H1 (cell line): ENCODE measurements around the gene JAG2. TPM values are rescaled to one million over a fixed set of nuclear protein-coding genes. Genes with fewer than 3 reads are reported as not detected.

Experiments
- CTCF ChIA-PET: fragments of 300-600 bp; sonication (Branson Sonifier 250); formaldehyde crosslinking; loops from one replicate; lab custom pipeline; 2021; ENCODE audit not compliant: partially characterized antibody; lab: Charles Lee
- POLR2A ChIA-PET: fragments of 300-600 bp; sonication (Branson Sonifier 250); formaldehyde crosslinking; loops from one replicate; lab custom pipeline; 2021; ENCODE audit warnings: inconsistent platforms; ENCODE audit not compliant: partially characterized antibody; lab: Charles Lee
- DNase-seq, 2 experiments: peaks; one replicate each; pipeline versions ENCODE4 v3.0.0 to v3.0.0-alpha.2; 2010 to 2022; ENCODE audit warnings: low spot score in 2 of 2, low read depth in 1 of 2, mixed read lengths in 1 of 2
- FAIRE-seq: peaks from 2 replicates; lab custom pipeline; 2011; peaks lifted over from hg19 to GRCh38; lab: Jason Lieb, UNC
- H2AFZ ChIP-seq: 2 replicates; pipeline ENCODE4 v1.8.1; 2012; ENCODE audit warnings: low read length, inconsistent platforms
- H2AK5ac ChIP-seq: 2 replicates; pipeline ENCODE4 v1.6.1; 2013; ENCODE audit warnings: low read depth, low read length
- H2BK120ac ChIP-seq: replicated peaks from 2 replicates; pipeline ENCODE3; 2013; ENCODE audit warnings: low read depth, low read length, inconsistent platforms
- H2BK12ac ChIP-seq: 2 replicates; pipeline ENCODE4 v1.6.1; 2013; ENCODE audit warnings: low read depth, low read length
- H2BK15ac ChIP-seq: 2 replicates; pipeline ENCODE4 v1.6.1; 2013; ENCODE audit warnings: low read length
- H2BK20ac ChIP-seq: 2 replicates; pipeline ENCODE4 v1.6.1; 2013; ENCODE audit warnings: low read length
- H2BK5ac ChIP-seq: 2 replicates; pipeline ENCODE4 v1.6.1; 2013; ENCODE audit warnings: low read depth, low read length
- H3K14ac ChIP-seq: 2 replicates; pipeline ENCODE4 v1.6.1; 2013; ENCODE audit warnings: inconsistent platforms; ENCODE audit not compliant: insufficient read length
- H3K18ac ChIP-seq: 2 replicates; pipeline ENCODE4 v1.6.1; 2013; ENCODE audit warnings: low read length; ENCODE audit errors: extremely low read depth
- H3K23ac ChIP-seq: 2 replicates; pipeline ENCODE4 v1.6.1; 2013; ENCODE audit warnings: inconsistent platforms; ENCODE audit not compliant: insufficient read length
- H3K23me2 ChIP-seq: 2 replicates; pipeline ENCODE4 v1.6.1; 2013; ENCODE audit warnings: low read depth, low read length
- H3K27ac ChIP-seq: 2 replicates; pipeline ENCODE4 v1.6.1; 2011; ENCODE audit warnings: low read depth, low read length, inconsistent platforms
- H3K27me3 ChIP-seq, 4 experiments: replicated peaks in 1 of 4; 1 replicate in 1 of 4; 2 replicates in 3 of 4; pipeline versions ENCODE4 v1.6.1 to v1.8.1; 2011 to 2013; ENCODE audit warnings: low read length in 3 of 4, mild to moderate bottlenecking in 3 of 4, inconsistent platforms in 2 of 4, mixed read lengths in 2 of 4, moderate library complexity in 1 of 4; ENCODE audit not compliant: control insufficient read depth in 3 of 4, insufficient read depth in 3 of 4; ENCODE audit errors: extremely low read depth in 1 of 4
- H3K36me3 ChIP-seq, 4 experiments: 2 replicates each; pipeline versions ENCODE4 v1.6.1 to v1.8.1; 2011 to 2013; ENCODE audit warnings: mild to moderate bottlenecking in 4 of 4, low read length in 3 of 4, moderate library complexity in 2 of 4, control low read depth in 1 of 4, inconsistent platforms in 1 of 4; ENCODE audit not compliant: insufficient read depth in 4 of 4, control insufficient read depth in 2 of 4
- H3K4ac ChIP-seq: replicated peaks from 2 replicates; pipeline ENCODE3; 2013; ENCODE audit warnings: low read length, low read depth, mixed read lengths, inconsistent platforms; ENCODE audit not compliant: insufficient read length
- H3K4me1 ChIP-seq, 4 experiments: replicated peaks in 1 of 4; 1 replicate in 1 of 4; 2 replicates in 3 of 4; pipeline versions ENCODE4 v1.6.1 to v1.8.1; 2011 to 2013; ENCODE audit warnings: low read length in 3 of 4, inconsistent platforms in 2 of 4, mixed read lengths in 1 of 4; ENCODE audit not compliant: insufficient read depth in 4 of 4, control insufficient read depth in 3 of 4
- H3K4me2 ChIP-seq, 2 experiments: 2 replicates each; pipeline versions ENCODE4 v1.6.1 to v1.8.1; 2011 to 2013; ENCODE audit warnings: low read depth in 2 of 2, low read length in 2 of 2, control low read depth in 1 of 2, inconsistent platforms in 1 of 2, mild to moderate bottlenecking in 1 of 2; ENCODE audit not compliant: insufficient read depth in 1 of 2
- H3K4me3 ChIP-seq, 4 experiments: fragments of 200-600, 300-600 bp in 1 of 4; sonication (generic), shearing (Covaris generic), sonication (Bioruptor Twin) in 1 of 4; 2 replicates each; pipeline versions ENCODE4 v1.5.1 to v1.8.1; 2011 to 2016; ENCODE audit warnings: low read length in 4 of 4, low read depth in 3 of 4, control low read depth in 2 of 4, inconsistent platforms in 2 of 4, mild to moderate bottlenecking in 2 of 4, mixed read lengths in 1 of 4, moderate library complexity in 1 of 4; ENCODE audit not compliant: insufficient read depth in 2 of 4; ENCODE audit errors: extremely low read depth in 1 of 4
- H3K56ac ChIP-seq: replicated peaks from 2 replicates; pipeline ENCODE3; 2013; ENCODE audit warnings: low read depth, mild to moderate bottlenecking, mixed read lengths, low read length, inconsistent platforms; ENCODE audit not compliant: insufficient read length
- H3K79me1 ChIP-seq: 2 replicates; pipeline ENCODE4 v1.6.1; 2013; ENCODE audit warnings: low read depth, low read length, control low read depth
- H3K79me2 ChIP-seq, 2 experiments: 2 replicates each; pipeline versions ENCODE4 v1.6.1 to v1.8.1; 2012 to 2013; ENCODE audit warnings: low read length in 2 of 2, mild to moderate bottlenecking in 2 of 2, inconsistent platforms in 1 of 2; ENCODE audit not compliant: insufficient read depth in 2 of 2, control insufficient read depth in 1 of 2
- H3K9ac ChIP-seq, 4 experiments: replicated peaks in 1 of 4; 1 replicate in 1 of 4; 2 replicates in 3 of 4; pipeline versions ENCODE4 v1.6.1 to v1.8.1; 2011 to 2013; ENCODE audit warnings: low read depth in 3 of 4, low read length in 3 of 4, control low read depth in 2 of 4, mild to moderate bottlenecking in 2 of 4, moderate library complexity in 2 of 4, inconsistent platforms in 1 of 4; ENCODE audit errors: extremely low read depth in 1 of 4
- H3K9me3 ChIP-seq, 2 experiments: 2 replicates each; pipeline versions ENCODE4 v1.6.1 to v1.8.1; 2012 to 2013; ENCODE audit warnings: mild to moderate bottlenecking in 2 of 2, moderate library complexity in 2 of 2, control low read depth in 1 of 2, inconsistent platforms in 1 of 2, low read depth in 1 of 2, low read length in 1 of 2, mixed read lengths in 1 of 2; ENCODE audit not compliant: insufficient read depth in 2 of 2
- H4K20me1 ChIP-seq, 2 experiments: replicated peaks in 1 of 2; 2 replicates each; pipeline versions ENCODE3 to v1.8.1; 2011 to 2013; ENCODE audit warnings: inconsistent platforms in 2 of 2, low read length in 2 of 2, mild to moderate bottlenecking in 1 of 2; ENCODE audit not compliant: insufficient read depth in 2 of 2, control insufficient read depth in 1 of 2
- H4K5ac ChIP-seq: 2 replicates; pipeline ENCODE4 v1.6.1; 2013; ENCODE audit warnings: low read length, low read depth, mixed read lengths, inconsistent platforms; ENCODE audit not compliant: insufficient read length
- H4K8ac ChIP-seq: 2 replicates; pipeline ENCODE4 v1.8.0; 2013; ENCODE audit warnings: mild to moderate bottlenecking, moderate library complexity, low read length, inconsistent platforms; ENCODE audit not compliant: insufficient read depth; ENCODE audit errors: extremely low read depth
- H4K91ac ChIP-seq: replicated peaks from 2 replicates; pipeline ENCODE3; 2013; ENCODE audit warnings: low read length, mixed read lengths, inconsistent platforms; ENCODE audit not compliant: insufficient read length
- BACH1 ChIP-seq: IDR thresholded peaks from 2 replicates; pipeline ENCODE4 v1.6.1; 2012; ENCODE audit warnings: low read length, improper control_type of control experiment
- CBX5 ChIP-seq: fragments of 300-800, 300-1000 bp; sonication (generic); IDR thresholded peaks from 2 replicates; pipeline ENCODE4 v1.7.1; 2016; ENCODE audit warnings: antibody characterized with exemption, low read length, low read depth
- EZH2 ChIP-seq: fragments of 200-600 bp; sonication (generic); IDR thresholded peaks from 2 replicates; pipeline ENCODE4 v1.7.1; 2012; ENCODE audit warnings: low read depth, mild to moderate bottlenecking, moderate library complexity, low read length, inconsistent platforms; ENCODE audit not compliant: severe bottlenecking
- GTF2F1 ChIP-seq: IDR thresholded peaks from 2 replicates; pipeline ENCODE4 v1.6.1; 2012; ENCODE audit warnings: low read depth, low read length, improper control_type of control experiment, borderline replicate concordance
- JUND ChIP-seq: IDR thresholded peaks from 2 replicates; pipeline ENCODE4 v1.6.1; 2011; ENCODE audit warnings: mild to moderate bottlenecking, improper control_type of control experiment, low read length
- KDM4A ChIP-seq: IDR thresholded peaks from one replicate; pipeline ENCODE4 v1.7.1; 2012; ENCODE audit warnings: low read depth, mild to moderate bottlenecking, moderate library complexity, low read length, inconsistent platforms; ENCODE audit not compliant: severe bottlenecking
- PHF8 ChIP-seq: fragments of 200-600 bp; sonication (generic); conservative IDR thresholded peaks from 2 replicates; pipeline ENCODE4 v1.7.1; 2012; ENCODE audit warnings: low read depth, mild to moderate bottlenecking, inconsistent platforms, low read length, moderate library complexity
- RNF2 ChIP-seq: fragments of 200-900, 300-1000 bp; sonication (generic); IDR thresholded peaks from 2 replicates; pipeline ENCODE4 v1.7.1; 2016; ENCODE audit warnings: borderline replicate concordance, low read depth, mild to moderate bottlenecking, antibody characterized with exemption, low read length; ENCODE audit not compliant: poor library complexity, severe bottlenecking; ENCODE audit errors: missing control alignments
- RXRA ChIP-seq: IDR thresholded peaks from 2 replicates; pipeline ENCODE4 v1.6.1; 2011; ENCODE audit warnings: low read depth, mild to moderate bottlenecking, low read length, moderate library complexity; ENCODE audit not compliant: insufficient read depth
- YY1 ChIP-seq: IDR thresholded peaks from 2 replicates; pipeline ENCODE4 v1.6.1; 2011; ENCODE audit warnings: low read depth, mild to moderate bottlenecking, low read length
- ZNF274 ChIP-seq: IDR thresholded peaks from 2 replicates; pipeline ENCODE4 v1.7.0; 2012; ENCODE audit warnings: low read length, borderline replicate concordance; ENCODE audit errors: extremely low read depth
- WGBS, 2 experiments: shearing (Covaris generic) in 1 of 2; methylation state at CpG; one replicate each; pipeline versions ENCODE4 v1.1.6 to v1.1.7; 2013 to 2015; ENCODE audit warnings: low lambda C conversion rate in 2 of 2, mixed read lengths in 2 of 2, inconsistent platforms in 1 of 2, low coverage in 1 of 2, missing lambda C conversion rate in 1 of 2; ENCODE audit not compliant: insufficient replicate concordance in 2 of 2, insufficient coverage in 1 of 2, insufficient read length in 1 of 2; ENCODE audit errors: extremely low coverage in 1 of 2, missing lambda C conversion rate in 1 of 2; 5-methylcytosine and 5-hydroxymethylcytosine counted together
- polyA plus RNA-seq, 7 experiments: library from polyadenylated mRNA; depleted of rRNA in 3 of 7; stranded (reverse) in 5 of 7; unstranded in 2 of 7; fragments of >200 nt in 5 of 7; fragments of 200-250 nt in 2 of 7; gene quantifications; 1 replicate in 5 of 7; 2 replicates in 1 of 7; 4 replicates in 1 of 7; pipeline versions ENCODE4 v1.2.1 to v1.2.3, GENCODE V29; 2011 to 2013; ENCODE audit warnings: missing spikeins in 2 of 7, mixed read lengths in 2 of 7
- total RNA-seq: library from RNA; stranded (reverse); fragmentation: NEBNext Ultra II Directional; extraction: Animal tissue kit (Norgen Biotek cat#: 25700); gene quantifications from 2 replicates; pipeline ENCODE4 v1.2.1, GENCODE V29; 2021

Gene JAG2
- total and polyA plus RNA-seq, 2 of the 8 experiments (the other 6 are each of a cell fraction or from before 2014, with no cell fraction given): 2.8 to 6.2 TPM

DNA sequence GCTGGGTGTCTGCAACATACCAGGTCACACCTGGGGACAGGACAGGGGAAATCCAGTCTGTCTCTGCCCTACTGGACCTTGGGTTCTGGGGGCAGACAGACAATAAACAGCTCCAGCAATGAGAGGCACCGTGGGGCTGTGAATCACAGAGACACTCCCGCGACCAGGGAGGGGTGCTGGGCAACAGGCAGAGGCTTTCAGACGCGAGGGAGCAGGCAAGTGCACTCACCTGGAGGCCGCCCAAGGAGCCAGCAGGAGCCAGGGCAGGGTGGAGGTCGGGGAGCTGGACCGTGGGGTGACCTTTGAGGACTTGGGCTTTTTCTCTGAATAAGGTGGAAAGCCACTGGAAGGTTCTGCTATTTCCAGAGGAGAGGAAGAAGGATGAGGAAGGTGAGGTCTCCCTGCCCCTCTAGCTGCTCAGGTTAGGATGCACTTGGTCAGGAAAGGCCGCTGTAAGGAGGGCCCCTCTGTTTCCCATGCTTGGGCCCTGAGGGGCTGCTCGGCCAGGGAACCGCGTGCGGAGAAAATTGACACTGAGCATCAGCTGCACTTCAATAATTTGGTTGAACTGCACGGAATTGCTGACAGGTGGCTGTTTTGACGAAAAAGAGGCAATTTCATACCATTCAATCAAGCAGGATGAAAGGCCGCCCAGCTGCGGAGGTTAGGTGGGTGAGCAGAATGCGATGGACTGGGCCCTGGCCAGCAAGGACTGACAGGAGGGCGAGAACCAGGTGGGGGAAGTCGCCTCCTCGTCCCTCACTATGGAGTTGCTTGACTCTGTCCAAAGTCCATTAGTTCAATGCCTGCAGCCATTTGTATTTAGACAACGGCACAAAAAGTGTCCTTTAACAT, 42.2 kb downstream of the JAG2 start:
- Histone ChIP-seq H3K36me3 (no peaks in the 10 kb centered on the region), H3K23me2 (no peaks in the 10 kb centered on the region), H2BK5ac (no peak overlapping the region), H4K20me1 (no peaks in the 10 kb centered on the region), H3K4me2 (no peak overlapping the region), H3K79me2 (no peaks in the 10 kb centered on the region), H3K9me3 (peaks cover 7% of the 10 kb centered on the region in 2 experiments), H4K5ac (no peak overlapping the region), H3K14ac (no peak overlapping the region), H3K23ac (no peak overlapping the region), H3K4ac (no peak overlapping the region), H3K79me1 (no peaks in the 10 kb centered on the region), H3K56ac (no peak overlapping the region), H3K27me3 (peaks cover 0 to 2% (median 0%) of the 10 kb centered on the region in 4 experiments; a peak in 2 of 7 replicates), H2AK5ac (no peak overlapping the region), H3K9ac (no peak overlapping the region), H2AFZ (no peak overlapping the region), H3K4me1 (no peaks in the 10 kb centered on the region), H2BK120ac (no peak overlapping the region), H2BK20ac (no peak overlapping the region), H2BK12ac (no peak overlapping the region), H3K4me3 (no peak overlapping the region), H3K27ac (no peak overlapping the region), H2BK15ac (no peak overlapping the region), H4K8ac (no peak overlapping the region; the same call in 1 of the 2 replicates), H4K91ac (no peak overlapping the region), H3K18ac (no peak overlapping the region)
- ChIA-PET POLR2A (interaction anchor here (0.6 to 0.9 kb wide), 2 partner anchors 28 to 129 kb away, joined by 3 read pairs; no protein-coding TSS in a partner anchor), CTCF (interaction anchor here (1.4 to 2.2 kb wide), 3 partner anchors 9 to 36 kb away, joined by 3 to 5 read pairs (median 4); no protein-coding TSS in a partner anchor)
- no peak for FAIRE-seq
- 84% methylated on average over 22 of the region's 22 CpGs; no CpG with 5 or more reads in 1 of the 2 experiments for WGBS, 2 experiments
- DNase-seq: no peak
- TF ChIP-seq KDM4A (no peak), PHF8 (no peak), BACH1 (no peak), YY1 (no peak), RNF2 (no peak), EZH2 (no peak), CBX5 (no peak), GTF2F1 (no peak), ZNF274 (no peak), JUND (no peak), RXRA (no peak)
